Measurements from ENCODE around the gene CUEDC1.

CUEDC1 gene

DNA sequence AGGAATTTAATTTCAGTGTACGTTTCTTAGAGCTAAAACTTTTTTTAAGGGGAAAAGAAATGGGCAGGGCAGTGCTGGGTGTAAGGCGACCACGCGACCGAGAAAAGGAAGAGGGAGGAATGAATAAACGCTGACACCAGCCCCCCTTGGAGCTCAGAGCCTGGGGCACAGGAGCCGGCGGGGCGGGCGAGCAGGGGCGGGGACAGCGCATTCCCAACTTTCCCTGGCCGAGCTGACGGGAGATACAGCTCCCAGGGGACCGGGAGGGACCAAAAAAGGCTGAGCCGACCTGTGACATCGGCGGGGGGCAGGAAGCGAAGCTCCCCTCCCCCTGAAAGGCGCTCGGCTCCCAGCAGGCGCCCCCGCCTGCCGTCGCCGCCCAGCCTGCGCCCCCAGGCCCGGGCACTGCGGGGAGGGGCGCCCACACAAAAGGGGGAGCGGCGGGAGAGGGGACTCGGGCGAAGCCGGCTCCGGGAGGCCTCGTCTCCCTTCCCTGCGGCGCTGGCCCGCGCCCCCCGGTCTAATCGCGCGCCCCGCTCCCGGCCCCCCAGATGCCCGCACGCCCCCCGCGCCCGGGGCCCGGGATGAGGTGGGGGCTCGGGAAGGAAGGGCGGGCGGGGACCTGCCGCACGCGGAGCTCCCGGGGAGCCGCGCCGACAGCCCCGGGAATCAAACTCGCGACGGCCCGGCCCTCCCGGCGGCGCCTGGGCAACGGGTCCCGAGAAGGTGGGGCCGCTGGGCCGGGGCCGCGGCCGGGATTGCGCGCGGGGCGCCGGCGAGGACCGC is 622 bp downstream of the CUEDC1 start:
- DNase-seq (ENCODE audit: low read depth): peak; percentile 32
- peak overlapping the region; percentile 44 for H3K4me3 ChIP-seq (ENCODE audit: low read length)
- TF ChIP-seq CTCF (IDR thresholded peaks at IDR 0.05; ENCODE audit: insufficient read depth, low read depth, low read length, missing control alignments): no peak

DNA sequence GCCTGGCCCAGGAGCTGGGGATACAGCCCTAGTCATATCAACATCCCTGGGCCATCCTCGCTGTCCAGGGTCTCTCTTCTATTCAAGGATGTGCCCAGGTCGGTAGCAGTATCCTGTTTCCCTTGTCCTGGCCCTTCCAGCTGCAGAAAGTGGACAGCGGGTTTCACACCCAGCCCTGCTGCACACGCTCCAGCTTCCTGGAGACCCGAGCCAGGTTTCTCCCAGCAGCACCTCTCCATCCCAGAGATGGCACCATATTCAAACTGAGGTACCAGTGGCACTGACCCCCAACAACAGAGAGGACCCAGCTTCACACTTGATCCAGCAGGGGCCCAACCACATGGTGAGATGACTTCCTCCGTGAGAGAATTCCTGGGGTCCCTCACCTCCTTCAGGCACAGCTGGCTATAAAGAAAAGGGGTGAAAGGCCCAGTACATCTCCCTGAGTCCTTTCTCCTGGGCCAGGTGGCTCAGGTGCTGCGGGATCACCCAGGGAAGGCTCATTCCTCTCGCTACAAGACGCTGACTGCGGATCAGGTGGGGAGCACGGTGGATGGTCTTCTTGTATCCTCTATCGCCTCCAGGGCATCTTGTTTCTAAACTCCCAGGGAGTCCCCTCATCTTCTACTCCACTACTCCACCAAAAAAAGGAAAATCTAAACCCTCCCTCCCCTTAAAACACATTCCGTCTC is 1.4 kb downstream of the CUEDC1 start:
- TF ChIP-seq CTCF (IDR thresholded peaks at IDR 0.05; ENCODE audit: insufficient read depth, low read depth, low read length, missing control alignments): no peak
- DNase-seq (ENCODE audit: low read depth): no peak
- H3K4me3 ChIP-seq (ENCODE audit: low read length): peak overlapping the region; percentile 44

GRCh38 chr17:57953219-57953618 is 2.0 kb downstream of the CUEDC1 start:
- no peak for TF ChIP-seq CTCF (IDR thresholded peaks at IDR 0.05; ENCODE audit: insufficient read depth, low read depth, low read length, missing control alignments)
- no peak overlapping the region for H3K4me3 ChIP-seq (ENCODE audit: low read length)
- no peak for DNase-seq (ENCODE audit: low read depth)

- peak; percentile 80 for DNase-seq (ENCODE audit: low read depth)
- no peak for TF ChIP-seq CTCF (IDR thresholded peaks at IDR 0.05; ENCODE audit: insufficient read depth, low read depth, low read length, missing control alignments)
Measured at GRCh38 chr17:57949649-57950048, 5.6 kb downstream of the CUEDC1 start.

DNA sequence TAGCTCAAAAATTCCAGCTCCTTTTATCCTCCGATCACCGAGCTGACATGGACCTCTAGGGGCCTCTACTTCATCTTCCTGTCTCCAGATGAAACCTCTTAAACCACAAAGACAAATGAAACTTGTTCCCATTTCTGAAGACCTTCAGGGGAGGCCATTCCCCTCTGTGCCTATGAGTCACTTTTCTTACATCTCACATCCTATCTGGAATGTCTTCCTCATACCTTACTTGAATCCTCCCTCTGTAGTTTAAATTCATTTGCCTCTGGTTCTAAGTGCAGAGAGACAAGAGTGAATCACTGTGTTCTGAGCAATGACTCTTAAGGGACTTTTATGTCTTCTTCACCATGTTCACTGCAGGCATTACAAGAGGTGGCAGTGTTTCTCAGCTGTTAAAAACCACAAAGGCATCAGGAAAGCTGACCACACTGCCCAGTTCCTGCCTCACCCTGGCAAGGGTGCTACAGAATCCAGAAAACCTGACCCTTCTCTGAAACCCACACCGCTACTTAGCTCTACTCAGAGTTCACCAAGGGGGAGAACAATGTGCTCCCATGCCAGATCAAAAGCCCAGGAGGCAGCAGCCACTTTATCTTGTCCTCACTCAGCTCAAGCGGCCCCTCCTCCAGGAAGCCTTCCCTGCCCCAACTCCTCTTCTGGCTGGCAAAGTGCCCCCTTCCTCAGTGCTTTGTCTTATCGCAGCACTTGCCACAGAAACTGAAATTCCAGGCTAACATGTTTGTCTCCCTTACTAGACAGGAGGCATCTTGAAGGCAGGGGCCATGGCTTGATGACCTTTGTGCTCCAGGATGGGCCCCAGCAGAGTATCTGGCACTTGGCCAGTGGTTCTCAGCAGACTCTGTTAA is 6.4 kb downstream of the CUEDC1 start:
- H3K4me3 ChIP-seq (ENCODE audit: low read length): no peak overlapping the region
- peak; percentile 95 for DNase-seq (ENCODE audit: low read depth)
- no peak for TF ChIP-seq CTCF (IDR thresholded peaks at IDR 0.05; ENCODE audit: insufficient read depth, low read depth, low read length, missing control alignments)

More at GRCh38 chr17:57949649-57950048, 5.6 kb downstream of the CUEDC1 start:
- no peak overlapping the region for H3K4me3 ChIP-seq (ENCODE audit: low read length)

DNA sequence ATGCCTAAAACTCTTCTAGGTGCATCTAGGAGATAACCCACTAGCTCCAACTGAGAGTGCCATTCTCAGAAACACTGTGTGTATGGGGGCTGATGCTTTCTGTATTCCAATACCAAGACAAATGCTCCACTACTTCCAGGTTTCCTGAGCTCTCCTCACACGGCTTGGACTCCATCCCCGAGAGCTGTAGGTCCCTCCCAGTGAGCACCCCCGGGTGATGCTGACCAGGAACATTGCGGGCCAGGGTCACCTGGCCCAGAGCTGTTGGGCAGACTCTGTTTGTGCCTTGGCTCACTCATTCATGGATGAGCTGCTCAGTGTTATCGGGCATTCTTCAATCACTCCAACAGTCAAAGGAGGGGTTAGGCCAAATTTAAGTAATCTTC is 7.0 kb downstream of the CUEDC1 start:
- no peak overlapping the region for H3K4me3 ChIP-seq (ENCODE audit: low read length)
- DNase-seq (ENCODE audit: low read depth): no peak
- TF ChIP-seq CTCF (IDR thresholded peaks at IDR 0.05; ENCODE audit: insufficient read depth, low read depth, low read length, missing control alignments): no peak
